HepG2 (cell line): ENCODE data around the gene NYNRIN. TPM values are rescaled to one million over a fixed set of nuclear protein-coding genes. Genes with fewer than 3 reads are reported as not detected.

Experiments used
- ARID5B ChIP-seq: IDR thresholded peaks from 2 replicates; pipeline ENCODE4 v1.4.0; 2020; ENCODE audit warnings: mild to moderate bottlenecking, missing genetic modification reagents
- ARNT2 ChIP-seq: sonication (generic); formaldehyde crosslinking; IDR thresholded peaks from 2 replicates; pipeline ENCODE4 v1.8.0; 2022; ENCODE audit warnings: mild to moderate bottlenecking, low read depth, missing genetic modification reagents, moderate library complexity
- ATRX ChIP-seq: sonication (generic); formaldehyde crosslinking; IDR thresholded peaks from 2 replicates; pipeline ENCODE4 v1.4.0; 2020; ENCODE audit warnings: missing genetic modification reagents, borderline replicate concordance
- BRCA1 ChIP-seq: sonication (generic); formaldehyde crosslinking; IDR thresholded peaks from 2 replicates; pipeline ENCODE4 v1.4.0; 2020; ENCODE audit warnings: missing genetic modification reagents
- CENPX ChIP-seq: sonication (generic); formaldehyde crosslinking; IDR thresholded peaks from 2 replicates; pipeline ENCODE4 v1.9.0; 2021; ENCODE audit warnings: mild to moderate bottlenecking, missing genetic modification reagents, moderate library complexity
- EP300 ChIP-seq, 3 experiments: sonication (generic) in 1 of 3; formaldehyde crosslinking in 1 of 3; IDR thresholded peaks; 2 replicates each; pipeline versions ENCODE4 v1.5.1 to v1.6.1; 2011 to 2020; ENCODE audit warnings: low read depth in 2 of 3, low read length in 2 of 3, borderline replicate concordance in 1 of 3, improper control_type of control experiment in 1 of 3, mild to moderate bottlenecking in 1 of 3, missing genetic modification reagents in 1 of 3, moderate library complexity in 1 of 3
- ESRRA ChIP-seq: sonication (generic); formaldehyde crosslinking; IDR thresholded peaks from 2 replicates; pipeline ENCODE4 v1.5.1; 2020; ENCODE audit warnings: mild to moderate bottlenecking, low read depth, missing genetic modification reagents
- ETV5 ChIP-seq: IDR thresholded peaks from 2 replicates; pipeline ENCODE4 v1.6.1; 2018; ENCODE audit warnings: missing biosample characterization, missing genetic modification reagents, inconsistent platforms, borderline replicate concordance
- FOXA3 ChIP-seq: IDR thresholded peaks from 2 replicates; pipeline ENCODE4 v1.6.1; 2016; ENCODE audit warnings: missing genetic modification reagents, missing compliant biosample characterization
- HINFP ChIP-seq: sonication (generic); formaldehyde crosslinking; IDR thresholded peaks from 2 replicates; pipeline ENCODE4 v1.4.0; 2020; ENCODE audit warnings: low read depth, mild to moderate bottlenecking, missing genetic modification reagents
- HMG20B ChIP-seq: conservative IDR thresholded peaks from 2 replicates; pipeline ENCODE4 v1.6.1; 2016; ENCODE audit warnings: missing genetic modification reagents, missing compliant biosample characterization
- HNRNPK ChIP-seq: fragments of 200-400 bp; formaldehyde crosslinking; IDR thresholded peaks from 2 replicates; pipeline ENCODE4 v1.6.1; 2018; ENCODE audit warnings: low read length, low read depth, moderate library complexity, mild to moderate bottlenecking; ENCODE audit not compliant: poor library complexity, severe bottlenecking
- MAFG ChIP-seq: sonication (generic); formaldehyde crosslinking; IDR thresholded peaks from 2 replicates; pipeline ENCODE4 v1.5.1; 2020; ENCODE audit warnings: mild to moderate bottlenecking, missing genetic modification reagents
- NCOA1 ChIP-seq: sonication (generic); formaldehyde crosslinking; IDR thresholded peaks from 2 replicates; pipeline ENCODE4 v1.9.0; 2021; ENCODE audit warnings: missing genetic modification reagents
- NR2F2 ChIP-seq: IDR thresholded peaks from 2 replicates; pipeline ENCODE4 v1.6.1; 2012; ENCODE audit warnings: low read depth, inconsistent platforms, borderline replicate concordance
- NR2F6 ChIP-seq, 2 experiments: IDR thresholded peaks; 2 replicates each; pipeline ENCODE4 v1.6.1; 2016; ENCODE audit warnings: antibody characterized with exemption in 1 of 2, mild to moderate bottlenecking in 1 of 2
- RXRB ChIP-seq: IDR thresholded peaks from 2 replicates; pipeline ENCODE4 v1.6.1; 2016; ENCODE audit warnings: borderline replicate concordance, missing genetic modification reagents, missing compliant biosample characterization
- TARDBP ChIP-seq: sonication (generic); formaldehyde crosslinking; IDR thresholded peaks from 2 replicates; pipeline ENCODE4 v1.8.0; 2022; ENCODE audit warnings: mild to moderate bottlenecking, missing genetic modification reagents
- TRIM24 ChIP-seq: sonication (generic); formaldehyde crosslinking; IDR thresholded peaks from 2 replicates; pipeline ENCODE4 v1.8.0; 2022; ENCODE audit warnings: mild to moderate bottlenecking, missing genetic modification reagents
- ZBTB34 ChIP-seq: sonication (generic); formaldehyde crosslinking; IDR thresholded peaks from 2 replicates; pipeline ENCODE4 v1.8.0; 2022; ENCODE audit warnings: mild to moderate bottlenecking, missing genetic modification reagents
- ZFP41 ChIP-seq: sonication (generic); formaldehyde crosslinking; IDR thresholded peaks from 2 replicates; pipeline ENCODE4 v1.4.0; 2020; ENCODE audit warnings: mild to moderate bottlenecking, missing genetic modification reagents, borderline replicate concordance
- ZNF251 ChIP-seq: sonication (generic); formaldehyde crosslinking; IDR thresholded peaks from 2 replicates; pipeline ENCODE4 v1.9.0; 2021; ENCODE audit warnings: mild to moderate bottlenecking, missing genetic modification reagents
- ZNF772 ChIP-seq: sonication (generic); formaldehyde crosslinking; IDR thresholded peaks from 2 replicates; pipeline ENCODE4 v1.5.0; 2020; ENCODE audit warnings: mild to moderate bottlenecking, missing genetic modification reagents
- polyA plus RNA-seq, 8 experiments: library from polyadenylated mRNA; depleted of rRNA in 3 of 8; stranded (reverse) in 7 of 8; unstranded in 1 of 8; fragments of >200 nt; fragmentation: Illumina TruSeq in 4 of 8; extraction: Trizol in 4 of 8; gene quantifications; 2 replicates each; pipeline versions ENCODE4 v1.2.1 to v1.2.3, GENCODE V29; 2011 to 2016; ENCODE audit warnings: low read depth in 4 of 8, missing spikeins in 1 of 8, mixed read lengths in 1 of 8; ENCODE audit not compliant: insufficient read depth in 1 of 8
- total RNA-seq, 5 experiments: library from RNA; depleted of rRNA; stranded (reverse); fragments of >200 nt; fragmentation: Illumina TruSeq; extraction: Trizol; gene quantifications; 2 replicates each; pipeline ENCODE4 v1.2.3, GENCODE V29; 2016; ENCODE audit warnings: low read depth in 1 of 5

Gene NYNRIN
- total and polyA plus RNA-seq, 2 of the 13 experiments (the other 11 are each of a cell fraction or from before 2014, with no cell fraction given) = 0.63 to 1.1 TPM

- TF ChIP-seq EP300 (IDR thresholded peaks at IDR 0.05; ENCODE audit: low read depth in 2 of 2, low read length in 2 of 2) (peak in 1 of 2 experiments; percentile 54; a peak in 1 of 4 replicates), EP300 (CRISPR knock-in tag; IDR thresholded peaks at IDR 0.05; ENCODE audit: borderline replicate concordance) (peak; percentile 44; the same call in 1 of the 2 replicates), CENPX (no peak), RXRB (CRISPR knock-in tag) (peak; percentile 61), ARID5B (CRISPR knock-in tag) (peak; percentile 94), ZBTB34 (CRISPR knock-in tag) (no peak; the same call in 1 of the 2 replicates), ETV5 (CRISPR knock-in tag) (peak; percentile 77; the same call in 1 of the 2 replicates), BRCA1 (CRISPR knock-in tag) (no peak), TARDBP (CRISPR knock-in tag) (peak; percentile 76; the same call in 1 of the 2 replicates), HNRNPK (no peak), NR2F2 (no peak), ATRX (CRISPR knock-in tag) (no peak), ZFP41 (CRISPR knock-in tag) (peak; percentile 82; the same call in 1 of the 2 replicates), NR2F6 (IDR thresholded peaks at IDR 0.05) (no peak), NR2F6 (CRISPR knock-in tag; IDR thresholded peaks at IDR 0.05) (peak; percentile 56; the same call in 1 of the 2 replicates), NCOA1 (CRISPR knock-in tag) (no peak), ZNF251 (CRISPR knock-in tag) (no peak; the same call in 1 of the 2 replicates), TRIM24 (peak; percentile 65; the same call in 1 of the 2 replicates), ARNT2 (CRISPR knock-in tag) (peak; percentile 8; the same call in 1 of the 2 replicates), MAFG (CRISPR knock-in tag) (no peak), HMG20B (0 out of 2 replicates have a peak, but pooled peaks have one; percentile 18), ZNF772 (CRISPR knock-in tag) (peak; percentile 81; the same call in 1 of the 2 replicates), HINFP (peak; percentile 86; the same call in 1 of the 2 replicates), ESRRA (CRISPR knock-in tag) (peak; percentile 76), FOXA3 (peak; percentile 82)
Observed at GRCh38 chr14:24426912-24427536, 28.2 kb downstream of the NYNRIN start (continued).
